Ovary (tissue), 3 donors: ENCODE data around the gene MAGI1.

Experiments
- POLR2A ChIP-seq: fragments of 450-650 bp; IDR thresholded peaks from one replicate; pipeline ENCODE4 v1.6.1; 2017; ENCODE audit warnings: antibody characterized with exemption, mild to moderate bottlenecking, moderate library complexity
- TF ChIP-seq, protein P1 (sequence below), 3 donors: fragments of 450-650 bp in 2 of 3; fragments of 200-600 bp in 1 of 3; IDR thresholded peaks; one replicate each; pipeline versions ENCODE4 v1.5.1 to v1.8.0; 2016 to 2022; ENCODE audit warnings: antibody characterized with exemption in 3 of 3, mild to moderate bottlenecking in 1 of 3
- donor health status: DM: no; HTN: no; CAD: no.

DNA sequence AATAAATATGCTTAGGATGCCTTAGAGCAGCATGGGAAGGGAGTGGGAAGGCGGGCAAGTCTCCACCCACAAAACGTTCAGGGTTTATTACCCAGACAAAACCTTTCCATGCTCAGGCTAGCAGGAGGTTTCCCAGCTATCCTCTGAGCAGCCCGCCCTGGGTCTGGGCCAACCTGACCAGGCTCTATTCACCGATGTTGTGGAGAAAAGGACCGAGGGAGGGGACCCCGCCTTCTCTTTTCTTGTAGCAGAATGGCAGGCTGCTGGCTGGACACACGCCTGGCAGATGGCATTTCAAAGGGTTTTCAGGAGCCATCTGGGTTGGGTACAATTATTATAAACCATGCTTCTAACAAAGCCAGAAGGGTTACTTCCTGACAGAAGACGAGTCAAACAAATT is 540.9 kb downstream of the MAGI1 start:
- TF ChIP-seq, protein P1, sequence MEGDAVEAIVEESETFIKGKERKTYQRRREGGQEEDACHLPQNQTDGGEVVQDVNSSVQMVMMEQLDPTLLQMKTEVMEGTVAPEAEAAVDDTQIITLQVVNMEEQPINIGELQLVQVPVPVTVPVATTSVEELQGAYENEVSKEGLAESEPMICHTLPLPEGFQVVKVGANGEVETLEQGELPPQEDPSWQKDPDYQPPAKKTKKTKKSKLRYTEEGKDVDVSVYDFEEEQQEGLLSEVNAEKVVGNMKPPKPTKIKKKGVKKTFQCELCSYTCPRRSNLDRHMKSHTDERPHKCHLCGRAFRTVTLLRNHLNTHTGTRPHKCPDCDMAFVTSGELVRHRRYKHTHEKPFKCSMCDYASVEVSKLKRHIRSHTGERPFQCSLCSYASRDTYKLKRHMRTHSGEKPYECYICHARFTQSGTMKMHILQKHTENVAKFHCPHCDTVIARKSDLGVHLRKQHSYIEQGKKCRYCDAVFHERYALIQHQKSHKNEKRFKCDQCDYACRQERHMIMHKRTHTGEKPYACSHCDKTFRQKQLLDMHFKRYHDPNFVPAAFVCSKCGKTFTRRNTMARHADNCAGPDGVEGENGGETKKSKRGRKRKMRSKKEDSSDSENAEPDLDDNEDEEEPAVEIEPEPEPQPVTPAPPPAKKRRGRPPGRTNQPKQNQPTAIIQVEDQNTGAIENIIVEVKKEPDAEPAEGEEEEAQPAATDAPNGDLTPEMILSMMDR (IDR thresholded peaks at IDR 0.05): no peak
- no peak for TF ChIP-seq POLR2A
